Smooth muscle cell (in vitro differentiated cells): ENCODE results near the gene SLC29A2. TPM values are rescaled to one million over a fixed set of nuclear protein-coding genes. Genes with fewer than 3 reads are reported as not detected.

ENCODE experiments used
- DNase-seq: peaks from one replicate; lab custom pipeline; 2025; ENCODE audit not compliant: unreplicated experiment; lab: John Stamatoyannopoulos, UW
- H2AFZ ChIP-seq: fragments of 200-600 bp; sonication (generic); 2 replicates; pipeline ENCODE4 v1.6.0; 2016; ENCODE audit warnings: antibody characterized with exemption, low read depth, mild to moderate bottlenecking
- H3F3A ChIP-seq: fragments of 200-600 bp; sonication (generic); 2 replicates; pipeline ENCODE4 v1.6.0; 2017; ENCODE audit warnings: antibody characterized with exemption, low read depth
- H3K27ac ChIP-seq: fragments of 200-600 bp; sonication (generic); 2 replicates; pipeline ENCODE4 v1.5.1; 2016; ENCODE audit warnings: low read depth, mild to moderate bottlenecking
- H3K27me3 ChIP-seq: fragments of 200-600 bp; sonication (generic); 2 replicates; pipeline ENCODE4 v1.6.1; 2016; ENCODE audit warnings: low read depth, mild to moderate bottlenecking
- H3K36me3 ChIP-seq: fragments of 200-600 bp; sonication (generic); 2 replicates; pipeline ENCODE4 v1.5.1; 2016; ENCODE audit warnings: low read depth
- H3K4me1 ChIP-seq: fragments of 200-600 bp; sonication (generic); 2 replicates; pipeline ENCODE4 v1.5.1; 2016; ENCODE audit warnings: low read depth
- H3K4me2 ChIP-seq: fragments of 200-600 bp; sonication (generic); 2 replicates; pipeline ENCODE4 v1.6.0; 2016; ENCODE audit warnings: mild to moderate bottlenecking
- H3K4me3 ChIP-seq: fragments of 200-600 bp; sonication (generic); 2 replicates; pipeline ENCODE4 v1.5.1; 2016; ENCODE audit warnings: mild to moderate bottlenecking
- H3K79me2 ChIP-seq: fragments of 200-600 bp; sonication (generic); 2 replicates; pipeline ENCODE4 v1.6.0; 2016; ENCODE audit warnings: low read depth, mild to moderate bottlenecking
- H3K9ac ChIP-seq: fragments of 200-600 bp; sonication (generic); 2 replicates; pipeline ENCODE4 v1.6.0; 2016; ENCODE audit warnings: low read depth
- H3K9me3 ChIP-seq: fragments of 200-600 bp; sonication (generic); replicated peaks from 2 replicates; pipeline ENCODE4 v1.5.1; 2016; ENCODE audit warnings: low read depth
- H4K20me1 ChIP-seq: fragments of 200-600 bp; sonication (generic); 2 replicates; pipeline ENCODE4 v1.6.0; 2016; ENCODE audit warnings: low read depth
- CTCF ChIP-seq: fragments of 200-600 bp; sonication (generic); IDR thresholded peaks from 2 replicates; pipeline ENCODE4 v1.5.1; 2017; ENCODE audit warnings: borderline replicate concordance, mild to moderate bottlenecking, antibody characterized with exemption; ENCODE audit not compliant: insufficient read depth, poor library complexity, severe bottlenecking
- WGBS: methylation state at CpG from one replicate; pipeline ENCODE4 v1.1.7; 2016; ENCODE audit warnings: low lambda C conversion rate; 5-methylcytosine and 5-hydroxymethylcytosine counted together
- polyA plus RNA-seq: library from polyadenylated mRNA; unstranded; fragments of >200 nt; fragmentation: Nextera tagmentation; extraction: Ambion mirVana; gene quantifications from 2 replicates; pipeline ENCODE4 v1.2.1, GENCODE V29; 2016
- total RNA-seq: library from RNA; depleted of rRNA; stranded (reverse); fragments of >200 nt; gene quantifications from 2 replicates; pipeline ENCODE4 v1.2.3, GENCODE V29; 2014

The SLC29A2 gene
- total and polyA plus RNA-seq, 2 experiments from 2014 or later: 3.5 to 8.8 TPM

- no peak for TF ChIP-seq CTCF
- H3F3A ChIP-seq: peaks cover 3% of the 10 kb centered on the region
- no peak overlapping the region for H3K4me3 ChIP-seq
- no peaks in the 10 kb centered on the region for H4K20me1 ChIP-seq
- DNase-seq: no peak
- H3K27me3 ChIP-seq: no peaks in the 10 kb centered on the region
- H2AFZ ChIP-seq: no peak overlapping the region
- peak overlapping the region; percentile 46 for H3K4me2 ChIP-seq
- peaks cover 28% of the 10 kb centered on the region for H3K4me1 ChIP-seq
- no peaks in the 10 kb centered on the region for H3K9me3 ChIP-seq
- no peaks in the 10 kb centered on the region for H3K36me3 ChIP-seq
- H3K9ac ChIP-seq: no peak overlapping the region
- H3K27ac ChIP-seq: peak overlapping the region; percentile 69
- H3K79me2 ChIP-seq: no peaks in the 10 kb centered on the region
- 27% methylated on average over 2 of the region's 10 CpGs for WGBS
Observed at GRCh38 chr11:66324664-66325063, 46.9 kb downstream of the SLC29A2 start.

- peaks cover 4% of the 10 kb centered on the region for H3F3A ChIP-seq
- WGBS: 100% methylated on average over 1 of the region's 1 CpG
- no peaks in the 10 kb centered on the region for H4K20me1 ChIP-seq
- no peak for DNase-seq
- H3K36me3 ChIP-seq: no peaks in the 10 kb centered on the region
- H2AFZ ChIP-seq: no peak overlapping the region
- H3K4me3 ChIP-seq: no peak overlapping the region
- H3K79me2 ChIP-seq: no peaks in the 10 kb centered on the region
- H3K4me2 ChIP-seq: no peak overlapping the region
- no peak overlapping the region for H3K9ac ChIP-seq
- no peaks in the 10 kb centered on the region for H3K27me3 ChIP-seq
- TF ChIP-seq CTCF: no peak
- H3K9me3 ChIP-seq: no peaks in the 10 kb centered on the region
- no peak overlapping the region for H3K27ac ChIP-seq
- peaks cover 28% of the 10 kb centered on the region for H3K4me1 ChIP-seq
Observed at GRCh38 chr11:66323684-66324083, 47.9 kb downstream of the SLC29A2 start.

GRCh38 chr11:66322732-66323427, 48.7 kb downstream of the SLC29A2 start:
- H3K27me3 ChIP-seq: no peaks in the 10 kb centered on the region

More at GRCh38 chr11:66322732-66323427, 48.7 kb downstream of the SLC29A2 start:
- Histone ChIP-seq H3K27ac (no peak overlapping the region), H3K9me3 (no peaks in the 10 kb centered on the region), H3K79me2 (no peaks in the 10 kb centered on the region), H4K20me1 (no peaks in the 10 kb centered on the region), H3K4me3 (no peak overlapping the region), H3K4me2 (no peak overlapping the region), H3K4me1 (peaks cover 34% of the 10 kb centered on the region), H3K9ac (no peak overlapping the region), H2AFZ (no peak overlapping the region), H3F3A (peaks cover 12% of the 10 kb centered on the region), H3K36me3 (no peaks in the 10 kb centered on the region)
- WGBS: 93% methylated on average over 7 of the region's 11 CpGs
- DNase-seq: no peak
- no peak for TF ChIP-seq CTCF
